Measurements from ENCODE around the gene CIPC. TPM values are rescaled to one million over a fixed set of nuclear protein-coding genes. Genes with fewer than 3 reads are reported as not detected.
A peak's percentile ranks its signal among the peaks of the same experiment; 100 is the strongest.

Gene CIPC
- total RNA-seq = 12.7 and 14.0 TPM in 2 replicates

GRCh38 chr14:77097700-77098528 lies at the start of gene CIPC:
Gene CIPC (plus strand): TSS chr14:77098258. CDS start chr14:77105709, 7,451 bp downstream.
- peak; percentile 100 for DNase-seq
- H3K27me3 Mint-ChIP-seq = peaks cover 8% of the 10 kb centered on the region
- intact Hi-C loops (cut with micrococcal nuclease) = loop anchor here (1.0 to 5.0 kb wide), 11 partner anchors 23 to 663 kb away; partner anchors contain the start of genes AHSA1, ANGEL1, GSTZ1 and SAMD15
- peak within 1 kb of the TSS; percentile 93 for H3K27ac Mint-ChIP-seq
- H3K4me1 Mint-ChIP-seq = peaks cover 36% of the 10 kb centered on the region
- peak within 1 kb of the TSS; percentile 87 for H3K4me3 Mint-ChIP-seq
- H3K36me3 Mint-ChIP-seq (ENCODE audit: low read depth) = peaks cover 3% of the 10 kb centered on the region
- no peaks in the 10 kb centered on the region for H3K9me3 Mint-ChIP-seq

GRCh38 chr14:77051116-77051515 lies 46.9 kb upstream of the CIPC start:
- H3K27ac Mint-ChIP-seq = no peak overlapping the region
- no peaks in the 10 kb centered on the region for H3K9me3 Mint-ChIP-seq
- intact Hi-C loops (cut with micrococcal nuclease) = no loop called here
- H3K27me3 Mint-ChIP-seq = no peaks in the 10 kb centered on the region
- H3K36me3 Mint-ChIP-seq (ENCODE audit: low read depth) = peaks cover 3% of the 10 kb centered on the region
- H3K4me3 Mint-ChIP-seq = no peak overlapping the region
- no peak for DNase-seq
- H3K4me1 Mint-ChIP-seq = peaks cover 16% of the 10 kb centered on the region

GRCh38 chr14:77052281-77053044 lies 45.6 kb upstream of the CIPC start:
- no peaks in the 10 kb centered on the region for H3K9me3 Mint-ChIP-seq
- no peaks in the 10 kb centered on the region for H3K27me3 Mint-ChIP-seq
- intact Hi-C loops (cut with micrococcal nuclease) = loop anchor here (1.0 kb wide), 3 partner anchors 105 to 176 kb away; no protein-coding TSS in a partner anchor
- DNase-seq = no peak
- H3K4me3 Mint-ChIP-seq = no peak overlapping the region
- H3K36me3 Mint-ChIP-seq (ENCODE audit: low read depth) = peaks cover 3% of the 10 kb centered on the region
- H3K4me1 Mint-ChIP-seq = peaks cover 7% of the 10 kb centered on the region
- no peak overlapping the region for H3K27ac Mint-ChIP-seq

- H3K27me3 Mint-ChIP-seq = no peaks in the 10 kb centered on the region
- peaks cover 7% of the 10 kb centered on the region for H3K4me1 Mint-ChIP-seq
- H3K27ac Mint-ChIP-seq = no peak overlapping the region
- H3K4me3 Mint-ChIP-seq = no peak overlapping the region
- H3K9me3 Mint-ChIP-seq = no peaks in the 10 kb centered on the region
- intact Hi-C loops (cut with micrococcal nuclease) = loop anchor here (1.0 kb wide), 3 partner anchors 106 to 177 kb away; no protein-coding TSS in a partner anchor
- H3K36me3 Mint-ChIP-seq (ENCODE audit: low read depth) = peaks cover 3% of the 10 kb centered on the region
- peak; percentile 91 for DNase-seq
These were observed 44.8 kb upstream of the CIPC start for GRCh38 chr14:77053046-77053841.

GRCh38 chr14:77055306-77055705 lies 42.8 kb upstream of the CIPC start:
- DNase-seq = no peak
- no peak overlapping the region for H3K4me3 Mint-ChIP-seq
- peaks cover 11% of the 10 kb centered on the region for H3K4me1 Mint-ChIP-seq
- intact Hi-C loops (cut with micrococcal nuclease) = no loop called here
- no peak overlapping the region for H3K27ac Mint-ChIP-seq
- no peaks in the 10 kb centered on the region for H3K27me3 Mint-ChIP-seq
- peaks cover 3% of the 10 kb centered on the region for H3K36me3 Mint-ChIP-seq (ENCODE audit: low read depth)
- no peaks in the 10 kb centered on the region for H3K9me3 Mint-ChIP-seq

GRCh38 chr14:77055981-77056380 lies 42.1 kb upstream of the CIPC start:
- no peak overlapping the region for H3K4me3 Mint-ChIP-seq
- peaks cover 3% of the 10 kb centered on the region for H3K36me3 Mint-ChIP-seq (ENCODE audit: low read depth)
- intact Hi-C loops (cut with micrococcal nuclease) = no loop called here
- no peak overlapping the region for H3K27ac Mint-ChIP-seq
- H3K9me3 Mint-ChIP-seq = no peaks in the 10 kb centered on the region
- DNase-seq = no peak
- H3K27me3 Mint-ChIP-seq = no peaks in the 10 kb centered on the region
- peaks cover 11% of the 10 kb centered on the region for H3K4me1 Mint-ChIP-seq

- Mint-ChIP-seq H3K36me3 (ENCODE audit: low read depth) (peaks cover 3% of the 10 kb centered on the region), H3K4me3 (no peak overlapping the region), H3K4me1 (peaks cover 4% of the 10 kb centered on the region), H3K9me3 (no peaks in the 10 kb centered on the region), H3K27me3 (no peaks in the 10 kb centered on the region), H3K27ac (no peak overlapping the region)
- no peak for DNase-seq
- intact Hi-C loops (cut with micrococcal nuclease) = no loop called here
These were observed 39.9 kb upstream of the CIPC start for GRCh38 chr14:77058117-77058516.

GRCh38 chr14:77058785-77059184 lies 39.3 kb upstream of the CIPC start:
- H3K36me3 Mint-ChIP-seq (ENCODE audit: low read depth) = peaks cover 3% of the 10 kb centered on the region
- peaks cover 7% of the 10 kb centered on the region for H3K4me1 Mint-ChIP-seq
- no peak overlapping the region for H3K4me3 Mint-ChIP-seq
- intact Hi-C loops (cut with micrococcal nuclease) = no loop called here
- H3K27me3 Mint-ChIP-seq = no peaks in the 10 kb centered on the region
- DNase-seq = no peak
- H3K27ac Mint-ChIP-seq = no peak overlapping the region
- H3K9me3 Mint-ChIP-seq = no peaks in the 10 kb centered on the region

- no peak overlapping the region for H3K4me3 Mint-ChIP-seq
- intact Hi-C loops (cut with micrococcal nuclease) = no loop called here
- no peaks in the 10 kb centered on the region for H3K27me3 Mint-ChIP-seq
- peaks cover 7% of the 10 kb centered on the region for H3K4me1 Mint-ChIP-seq
- H3K9me3 Mint-ChIP-seq = no peaks in the 10 kb centered on the region
- no peak overlapping the region for H3K27ac Mint-ChIP-seq
- H3K36me3 Mint-ChIP-seq (ENCODE audit: low read depth) = peaks cover 3% of the 10 kb centered on the region
- DNase-seq = no peak
These were observed 38.7 kb upstream of the CIPC start for GRCh38 chr14:77059276-77059915.

GRCh38 chr14:77061630-77062257 lies 36.3 kb upstream of the CIPC start:
- Mint-ChIP-seq H3K4me1 (peaks cover 7% of the 10 kb centered on the region), H3K27me3 (peaks cover 2% of the 10 kb centered on the region), H3K36me3 (ENCODE audit: low read depth) (no peaks in the 10 kb centered on the region), H3K27ac (no peak overlapping the region), H3K9me3 (no peaks in the 10 kb centered on the region), H3K4me3 (no peak overlapping the region)
- intact Hi-C loops (cut with micrococcal nuclease) = no loop called here
- DNase-seq = no peak

- no peak overlapping the region for H3K27ac Mint-ChIP-seq
These were observed 35.8 kb upstream of the CIPC start for GRCh38 chr14:77062261-77062660.

GRCh38 chr14:77063571-77064171 lies 34.4 kb upstream of the CIPC start:
- H3K9me3 Mint-ChIP-seq = no peaks in the 10 kb centered on the region
- H3K4me1 Mint-ChIP-seq = peaks cover 7% of the 10 kb centered on the region
- H3K27ac Mint-ChIP-seq = no peak overlapping the region
- H3K36me3 Mint-ChIP-seq (ENCODE audit: low read depth) = no peaks in the 10 kb centered on the region
- DNase-seq = no peak
- H3K4me3 Mint-ChIP-seq = no peak overlapping the region
- peaks cover 2% of the 10 kb centered on the region for H3K27me3 Mint-ChIP-seq
- intact Hi-C loops (cut with micrococcal nuclease) = no loop called here

More at GRCh38 chr14:77062261-77062660, 35.8 kb upstream of the CIPC start:
- DNase-seq = no peak
- Mint-ChIP-seq H3K9me3 (no peaks in the 10 kb centered on the region), H3K36me3 (ENCODE audit: low read depth) (no peaks in the 10 kb centered on the region), H3K4me3 (no peak overlapping the region), H3K4me1 (peaks cover 7% of the 10 kb centered on the region), H3K27me3 (peaks cover 2% of the 10 kb centered on the region)
- intact Hi-C loops (cut with micrococcal nuclease) = no loop called here

Measured in activated CD4-positive, alpha-beta T cell treated with anti-CD3 and anti-CD28 coated beads, Interleukin-2, amount 10 ng/mL, durations not matched to agents 24 days and 14 days (primary cell).